Myocyte (in vitro differentiated cells): Measurements from ENCODE around the gene PARP2. TPM values are rescaled to one million over a fixed set of nuclear protein-coding genes. Genes with fewer than 3 reads are reported as not detected.

Experiments used
- DNase-seq: peaks from one replicate; pipeline ENCODE4 v3.0.0-alpha.2; 2012; ENCODE audit warnings: low read depth
- total RNA-seq: library from RNA; depleted of rRNA; stranded (reverse); fragments of >200 nt; gene quantifications from 2 replicates; pipeline ENCODE4 v1.2.3, GENCODE V29; 2014

The PARP2 gene
- total RNA-seq, 1 donor from 2014 or later: 17.2 TPM

DNA sequence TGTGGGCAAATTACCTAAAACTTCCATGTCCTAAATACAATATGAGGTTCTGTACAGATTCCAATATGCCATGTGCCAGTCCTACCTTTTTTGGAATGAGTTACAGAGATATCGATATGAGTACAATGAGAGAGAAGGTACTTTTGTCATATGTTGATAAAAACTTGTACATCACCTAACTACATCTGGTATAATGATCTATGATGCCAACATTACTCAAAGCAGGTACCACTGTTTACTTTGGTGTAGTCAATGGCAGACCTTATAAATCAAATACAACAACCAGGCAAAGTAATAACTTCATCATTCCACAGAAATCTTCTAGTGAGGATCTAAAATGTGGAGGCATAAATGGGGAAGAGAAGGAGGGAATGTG, 57.1 kb downstream of the PARP2 start:
- no peak for DNase-seq

DNA sequence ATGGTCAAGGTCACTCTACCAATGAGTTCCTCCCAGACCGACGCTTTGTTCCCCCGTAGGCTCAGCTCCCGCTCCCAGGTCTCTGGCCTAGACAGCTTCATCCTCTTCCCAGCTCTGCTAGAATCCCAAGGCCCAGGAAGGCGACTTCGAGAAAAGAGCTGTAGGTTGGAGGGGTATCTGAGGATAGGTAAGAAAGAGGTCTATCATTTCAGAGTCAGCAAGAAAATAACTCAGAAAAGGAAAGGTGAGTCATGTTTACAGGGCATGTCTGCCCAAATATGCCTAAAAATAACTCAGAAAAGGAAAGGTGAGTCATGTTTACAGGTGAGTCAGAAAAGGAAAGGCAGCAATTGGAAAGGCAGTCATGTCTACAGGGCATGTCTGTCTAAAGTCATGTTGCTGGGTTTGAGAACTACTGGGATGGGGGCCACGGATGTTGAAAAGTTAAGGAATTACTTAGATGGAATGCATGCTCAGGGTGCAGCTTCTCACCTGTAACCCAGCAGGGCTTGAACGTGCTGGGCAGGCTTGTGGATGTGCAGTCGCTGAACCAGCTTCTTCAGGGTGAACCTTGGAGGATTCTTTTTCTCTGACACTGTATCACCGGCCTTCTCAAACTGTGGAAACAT, 57.6 kb downstream of the PARP2 start:
- DNase-seq: no peak

DNA sequence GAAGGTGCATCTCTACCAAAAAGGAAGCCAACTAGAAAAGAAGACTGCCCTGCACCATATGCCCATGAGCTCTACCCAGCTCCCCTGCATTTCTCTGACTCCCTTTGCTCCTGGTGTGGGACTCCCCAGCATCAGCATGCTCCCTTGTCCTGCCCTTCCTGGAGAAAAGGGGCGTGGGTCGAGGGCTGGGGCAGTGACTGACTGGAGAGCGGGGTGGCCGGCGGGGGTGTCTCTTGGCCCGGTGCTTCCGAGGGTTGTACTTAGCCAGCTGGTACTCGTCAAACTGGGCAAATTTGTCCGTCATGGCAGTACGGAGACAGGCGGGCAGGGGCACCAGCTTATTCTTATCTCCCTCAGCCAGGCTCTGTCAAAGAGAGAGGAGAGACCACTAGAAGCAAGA, 60.1 kb downstream of the PARP2 start:
- DNase-seq: no peak

Other genes with a start within 250 kb of the PARP2 start
- gene OR4K17, start 232.9 kb upstream of the PARP2 start, total RNA-seq: not detected in 2 replicates
- not detected in 2 replicates for gene OR4N5, start 204.8 kb upstream of the PARP2 start, total RNA-seq
- not detected in 2 replicates for gene OR11G2, start 152.7 kb upstream of the PARP2 start, total RNA-seq
- gene OR11H6, start 119.9 kb upstream of the PARP2 start, total RNA-seq: not detected in 2 replicates
- gene OR11H7, start 114.7 kb upstream of the PARP2 start, total RNA-seq: not detected in 2 replicates
- not detected in 2 replicates for gene OR11H4, start 104.3 kb upstream of the PARP2 start, total RNA-seq
- 9.6 and 11.3 TPM in 2 replicates for gene TTC5, start 37.7 kb upstream of the PARP2 start, total RNA-seq
- 39.9 and 50.2 TPM in 2 replicates for gene CCNB1IP1, start 10.4 kb upstream of the PARP2 start, total RNA-seq
- gene TEP1, start 69.9 kb downstream of the PARP2 start, total RNA-seq: 17.1 and 21.8 TPM in 2 replicates
- gene KLHL33, start 92.5 kb downstream of the PARP2 start, total RNA-seq: 0.05 and 0.16 TPM in 2 replicates
- 33.2 and 36.2 TPM in 2 replicates for gene OSGEP, start 111.2 kb downstream of the PARP2 start, total RNA-seq
- 125 and 145 TPM in 2 replicates for gene APEX1, start 111.6 kb downstream of the PARP2 start, total RNA-seq
- gene PIP4P1, start 117.8 kb downstream of the PARP2 start, total RNA-seq: 21.1 and 22.2 TPM in 2 replicates
- gene PNP, start 125.8 kb downstream of the PARP2 start, total RNA-seq: 4.9 and 5.2 TPM in 2 replicates
- gene RNASE10, start 161.9 kb downstream of the PARP2 start, total RNA-seq: not detected in 2 replicates
- not detected in 2 replicates for gene RNASE9, start 217.4 kb downstream of the PARP2 start, total RNA-seq
- gene RNASE11, start 244.4 kb downstream of the PARP2 start, total RNA-seq: not detected in 2 replicates
- gene RNASE12, start 247.7 kb downstream of the PARP2 start, total RNA-seq: not detected in 2 replicates